HEK293 (cell line): Measurements from ENCODE around the gene OSBPL1A.

Source experiments
- MZF1 ChIP-seq: fragments of 450-650 bp; formaldehyde crosslinking; IDR thresholded peaks from 2 replicates; pipeline ENCODE4 v1.5.1; 2017; ENCODE audit warnings: missing biosample characterization, missing genetic modification characterization, borderline replicate concordance
- WT1 ChIP-seq: fragments of 450-650 bp; formaldehyde crosslinking; IDR thresholded peaks from 2 replicates; pipeline ENCODE4 v1.5.1; 2016; ENCODE audit warnings: missing biosample characterization, missing genetic modification characterization
- ZBTB17 ChIP-seq: fragments of 450-650 bp; formaldehyde crosslinking; IDR thresholded peaks from 2 replicates; pipeline ENCODE4 v1.5.1; 2016; ENCODE audit warnings: missing biosample characterization, missing genetic modification characterization
- ZFP69B ChIP-seq: fragments of 450-650 bp; formaldehyde crosslinking; IDR thresholded peaks from 2 replicates; pipeline ENCODE4 v1.5.1; 2016; ENCODE audit warnings: missing biosample characterization, missing genetic modification characterization
- ZNF24 ChIP-seq: fragments of 450-650 bp; formaldehyde crosslinking; IDR thresholded peaks from 2 replicates; pipeline ENCODE4 v1.5.1; 2016; ENCODE audit warnings: missing biosample characterization, missing genetic modification characterization
- ZNF274 ChIP-seq, 2 experiments: fragments of 200-500 bp in 1 of 2; fragments of 450-650 bp in 1 of 2; sonication (Bioruptor generic) in 1 of 2; formaldehyde crosslinking in 1 of 2; IDR thresholded peaks; 2 replicates each; pipeline versions ENCODE4 v1.5.1 to v1.6.1; 2014 to 2016; ENCODE audit warnings: borderline replicate concordance in 1 of 2, inconsistent platforms in 1 of 2, low read length in 1 of 2, missing biosample characterization in 1 of 2, missing genetic modification characterization in 1 of 2
- ZNF48 ChIP-seq: fragments of 450-650 bp; formaldehyde crosslinking; IDR thresholded peaks from 2 replicates; pipeline ENCODE4 v1.5.1; 2016; ENCODE audit warnings: missing biosample characterization, missing genetic modification characterization
- TF ChIP-seq, protein P1 (sequence below): fragments of 450-650 bp; formaldehyde crosslinking; IDR thresholded peaks from 2 replicates; pipeline ENCODE4 v1.5.1; 2016; ENCODE audit warnings: missing biosample characterization, missing genetic modification characterization, borderline replicate concordance
- TF ChIP-seq, protein P2 (sequence below): fragments of 450-650 bp; formaldehyde crosslinking; IDR thresholded peaks from 2 replicates; pipeline ENCODE4 v1.5.1; 2016; ENCODE audit warnings: missing biosample characterization, missing genetic modification characterization, low read depth
- TF ChIP-seq, protein P3 (sequence below): fragments of 450-650 bp; IDR thresholded peaks from 2 replicates; pipeline ENCODE4 v1.5.1; 2018; ENCODE audit warnings: missing biosample characterization, mild to moderate bottlenecking, missing genetic modification characterization
- TF ChIP-seq, protein P4 (sequence below): fragments of 450-650 bp; formaldehyde crosslinking; IDR thresholded peaks from 2 replicates; pipeline ENCODE4 v1.5.1; 2016; ENCODE audit warnings: missing biosample characterization, missing genetic modification characterization
- TF ChIP-seq, protein P5 (sequence below): fragments of 450-650 bp; formaldehyde crosslinking; IDR thresholded peaks from 2 replicates; pipeline ENCODE4 v1.5.1; 2016; ENCODE audit warnings: missing biosample characterization, missing genetic modification characterization
- TF ChIP-seq, protein P6 (sequence below): fragments of 450-650 bp; formaldehyde crosslinking; IDR thresholded peaks from 2 replicates; pipeline ENCODE4 v1.5.1; 2016; ENCODE audit warnings: missing biosample characterization, missing genetic modification characterization, low read depth
- TF ChIP-seq, protein P7 (sequence below): fragments of 450-650 bp; formaldehyde crosslinking; IDR thresholded peaks from 2 replicates; pipeline ENCODE4 v1.5.1; 2016; ENCODE audit warnings: missing biosample characterization, missing genetic modification characterization

DNA sequence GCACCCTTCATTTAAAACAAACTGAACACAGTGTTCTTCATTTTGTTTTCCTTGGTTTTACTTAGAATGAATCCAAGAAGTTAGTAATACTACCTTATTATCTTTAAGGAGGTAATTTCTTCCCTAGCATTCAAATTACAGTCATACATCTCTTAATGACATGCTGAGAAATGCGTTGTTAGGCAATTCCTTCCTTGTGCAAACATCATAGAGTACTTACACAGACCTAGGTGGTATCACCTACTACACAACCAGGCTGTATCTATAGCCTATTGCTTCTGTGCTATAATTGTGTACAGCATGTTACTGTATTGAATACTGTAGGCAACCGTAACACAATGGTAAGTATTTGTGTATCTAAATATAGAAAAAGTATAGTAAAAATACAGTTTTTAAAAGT, 267.1 kb downstream of the OSBPL1A start:
- TF ChIP-seq, protein P1, sequence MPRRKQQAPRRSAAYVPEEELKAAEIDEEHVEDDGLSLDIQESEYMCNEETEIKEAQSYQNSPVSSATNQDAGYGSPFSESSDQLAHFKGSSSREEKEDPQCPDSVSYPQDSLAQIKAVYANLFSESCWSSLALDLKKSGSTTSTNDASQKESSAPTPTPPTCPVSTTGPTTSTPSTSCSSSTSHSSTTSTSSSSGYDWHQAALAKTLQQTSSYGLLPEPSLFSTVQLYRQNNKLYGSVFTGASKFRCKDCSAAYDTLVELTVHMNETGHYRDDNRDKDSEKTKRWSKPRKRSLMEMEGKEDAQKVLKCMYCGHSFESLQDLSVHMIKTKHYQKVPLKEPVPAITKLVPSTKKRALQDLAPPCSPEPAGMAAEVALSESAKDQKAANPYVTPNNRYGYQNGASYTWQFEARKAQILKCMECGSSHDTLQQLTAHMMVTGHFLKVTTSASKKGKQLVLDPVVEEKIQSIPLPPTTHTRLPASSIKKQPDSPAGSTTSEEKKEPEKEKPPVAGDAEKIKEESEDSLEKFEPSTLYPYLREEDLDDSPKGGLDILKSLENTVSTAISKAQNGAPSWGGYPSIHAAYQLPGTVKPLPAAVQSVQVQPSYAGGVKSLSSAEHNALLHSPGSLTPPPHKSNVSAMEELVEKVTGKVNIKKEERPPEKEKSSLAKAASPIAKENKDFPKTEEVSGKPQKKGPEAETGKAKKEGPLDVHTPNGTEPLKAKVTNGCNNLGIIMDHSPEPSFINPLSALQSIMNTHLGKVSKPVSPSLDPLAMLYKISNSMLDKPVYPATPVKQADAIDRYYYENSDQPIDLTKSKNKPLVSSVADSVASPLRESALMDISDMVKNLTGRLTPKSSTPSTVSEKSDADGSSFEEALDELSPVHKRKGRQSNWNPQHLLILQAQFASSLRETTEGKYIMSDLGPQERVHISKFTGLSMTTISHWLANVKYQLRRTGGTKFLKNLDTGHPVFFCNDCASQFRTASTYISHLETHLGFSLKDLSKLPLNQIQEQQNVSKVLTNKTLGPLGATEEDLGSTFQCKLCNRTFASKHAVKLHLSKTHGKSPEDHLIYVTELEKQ = no peak
- TF ChIP-seq, protein P2, sequence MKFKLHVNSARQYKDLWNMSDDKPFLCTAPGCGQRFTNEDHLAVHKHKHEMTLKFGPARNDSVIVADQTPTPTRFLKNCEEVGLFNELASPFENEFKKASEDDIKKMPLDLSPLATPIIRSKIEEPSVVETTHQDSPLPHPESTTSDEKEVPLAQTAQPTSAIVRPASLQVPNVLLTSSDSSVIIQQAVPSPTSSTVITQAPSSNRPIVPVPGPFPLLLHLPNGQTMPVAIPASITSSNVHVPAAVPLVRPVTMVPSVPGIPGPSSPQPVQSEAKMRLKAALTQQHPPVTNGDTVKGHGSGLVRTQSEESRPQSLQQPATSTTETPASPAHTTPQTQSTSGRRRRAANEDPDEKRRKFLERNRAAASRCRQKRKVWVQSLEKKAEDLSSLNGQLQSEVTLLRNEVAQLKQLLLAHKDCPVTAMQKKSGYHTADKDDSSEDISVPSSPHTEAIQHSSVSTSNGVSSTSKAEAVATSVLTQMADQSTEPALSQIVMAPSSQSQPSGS = no peak
- TF ChIP-seq ZNF48 (no peak), MZF1 (no peak), ZNF24 (tag by site-specific recombination) (no peak), WT1 (no peak), ZNF274 (IDR thresholded peaks at IDR 0.05; ENCODE audit: low read length) (no peak), ZNF274 (tag by site-specific recombination; IDR thresholded peaks at IDR 0.05; ENCODE audit: borderline replicate concordance) (no peak), ZFP69B (tag by site-specific recombination) (no peak), ZBTB17 (no peak)
- TF ChIP-seq, protein P3, sequence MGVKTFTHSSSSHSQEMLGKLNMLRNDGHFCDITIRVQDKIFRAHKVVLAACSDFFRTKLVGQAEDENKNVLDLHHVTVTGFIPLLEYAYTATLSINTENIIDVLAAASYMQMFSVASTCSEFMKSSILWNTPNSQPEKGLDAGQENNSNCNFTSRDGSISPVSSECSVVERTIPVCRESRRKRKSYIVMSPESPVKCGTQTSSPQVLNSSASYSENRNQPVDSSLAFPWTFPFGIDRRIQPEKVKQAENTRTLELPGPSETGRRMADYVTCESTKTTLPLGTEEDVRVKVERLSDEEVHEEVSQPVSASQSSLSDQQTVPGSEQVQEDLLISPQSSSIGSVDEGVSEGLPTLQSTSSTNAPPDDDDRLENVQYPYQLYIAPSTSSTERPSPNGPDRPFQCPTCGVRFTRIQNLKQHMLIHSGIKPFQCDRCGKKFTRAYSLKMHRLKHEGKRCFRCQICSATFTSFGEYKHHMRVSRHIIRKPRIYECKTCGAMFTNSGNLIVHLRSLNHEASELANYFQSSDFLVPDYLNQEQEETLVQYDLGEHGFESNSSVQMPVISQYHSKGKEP = no peak
- TF ChIP-seq, protein P4, sequence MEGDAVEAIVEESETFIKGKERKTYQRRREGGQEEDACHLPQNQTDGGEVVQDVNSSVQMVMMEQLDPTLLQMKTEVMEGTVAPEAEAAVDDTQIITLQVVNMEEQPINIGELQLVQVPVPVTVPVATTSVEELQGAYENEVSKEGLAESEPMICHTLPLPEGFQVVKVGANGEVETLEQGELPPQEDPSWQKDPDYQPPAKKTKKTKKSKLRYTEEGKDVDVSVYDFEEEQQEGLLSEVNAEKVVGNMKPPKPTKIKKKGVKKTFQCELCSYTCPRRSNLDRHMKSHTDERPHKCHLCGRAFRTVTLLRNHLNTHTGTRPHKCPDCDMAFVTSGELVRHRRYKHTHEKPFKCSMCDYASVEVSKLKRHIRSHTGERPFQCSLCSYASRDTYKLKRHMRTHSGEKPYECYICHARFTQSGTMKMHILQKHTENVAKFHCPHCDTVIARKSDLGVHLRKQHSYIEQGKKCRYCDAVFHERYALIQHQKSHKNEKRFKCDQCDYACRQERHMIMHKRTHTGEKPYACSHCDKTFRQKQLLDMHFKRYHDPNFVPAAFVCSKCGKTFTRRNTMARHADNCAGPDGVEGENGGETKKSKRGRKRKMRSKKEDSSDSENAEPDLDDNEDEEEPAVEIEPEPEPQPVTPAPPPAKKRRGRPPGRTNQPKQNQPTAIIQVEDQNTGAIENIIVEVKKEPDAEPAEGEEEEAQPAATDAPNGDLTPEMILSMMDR (tag by site-specific recombination) = no peak
- TF ChIP-seq, protein P5, sequence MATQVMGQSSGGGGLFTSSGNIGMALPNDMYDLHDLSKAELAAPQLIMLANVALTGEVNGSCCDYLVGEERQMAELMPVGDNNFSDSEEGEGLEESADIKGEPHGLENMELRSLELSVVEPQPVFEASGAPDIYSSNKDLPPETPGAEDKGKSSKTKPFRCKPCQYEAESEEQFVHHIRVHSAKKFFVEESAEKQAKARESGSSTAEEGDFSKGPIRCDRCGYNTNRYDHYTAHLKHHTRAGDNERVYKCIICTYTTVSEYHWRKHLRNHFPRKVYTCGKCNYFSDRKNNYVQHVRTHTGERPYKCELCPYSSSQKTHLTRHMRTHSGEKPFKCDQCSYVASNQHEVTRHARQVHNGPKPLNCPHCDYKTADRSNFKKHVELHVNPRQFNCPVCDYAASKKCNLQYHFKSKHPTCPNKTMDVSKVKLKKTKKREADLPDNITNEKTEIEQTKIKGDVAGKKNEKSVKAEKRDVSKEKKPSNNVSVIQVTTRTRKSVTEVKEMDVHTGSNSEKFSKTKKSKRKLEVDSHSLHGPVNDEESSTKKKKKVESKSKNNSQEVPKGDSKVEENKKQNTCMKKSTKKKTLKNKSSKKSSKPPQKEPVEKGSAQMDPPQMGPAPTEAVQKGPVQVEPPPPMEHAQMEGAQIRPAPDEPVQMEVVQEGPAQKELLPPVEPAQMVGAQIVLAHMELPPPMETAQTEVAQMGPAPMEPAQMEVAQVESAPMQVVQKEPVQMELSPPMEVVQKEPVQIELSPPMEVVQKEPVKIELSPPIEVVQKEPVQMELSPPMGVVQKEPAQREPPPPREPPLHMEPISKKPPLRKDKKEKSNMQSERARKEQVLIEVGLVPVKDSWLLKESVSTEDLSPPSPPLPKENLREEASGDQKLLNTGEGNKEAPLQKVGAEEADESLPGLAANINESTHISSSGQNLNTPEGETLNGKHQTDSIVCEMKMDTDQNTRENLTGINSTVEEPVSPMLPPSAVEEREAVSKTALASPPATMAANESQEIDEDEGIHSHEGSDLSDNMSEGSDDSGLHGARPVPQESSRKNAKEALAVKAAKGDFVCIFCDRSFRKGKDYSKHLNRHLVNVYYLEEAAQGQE = no peak
- TF ChIP-seq, protein P6, sequence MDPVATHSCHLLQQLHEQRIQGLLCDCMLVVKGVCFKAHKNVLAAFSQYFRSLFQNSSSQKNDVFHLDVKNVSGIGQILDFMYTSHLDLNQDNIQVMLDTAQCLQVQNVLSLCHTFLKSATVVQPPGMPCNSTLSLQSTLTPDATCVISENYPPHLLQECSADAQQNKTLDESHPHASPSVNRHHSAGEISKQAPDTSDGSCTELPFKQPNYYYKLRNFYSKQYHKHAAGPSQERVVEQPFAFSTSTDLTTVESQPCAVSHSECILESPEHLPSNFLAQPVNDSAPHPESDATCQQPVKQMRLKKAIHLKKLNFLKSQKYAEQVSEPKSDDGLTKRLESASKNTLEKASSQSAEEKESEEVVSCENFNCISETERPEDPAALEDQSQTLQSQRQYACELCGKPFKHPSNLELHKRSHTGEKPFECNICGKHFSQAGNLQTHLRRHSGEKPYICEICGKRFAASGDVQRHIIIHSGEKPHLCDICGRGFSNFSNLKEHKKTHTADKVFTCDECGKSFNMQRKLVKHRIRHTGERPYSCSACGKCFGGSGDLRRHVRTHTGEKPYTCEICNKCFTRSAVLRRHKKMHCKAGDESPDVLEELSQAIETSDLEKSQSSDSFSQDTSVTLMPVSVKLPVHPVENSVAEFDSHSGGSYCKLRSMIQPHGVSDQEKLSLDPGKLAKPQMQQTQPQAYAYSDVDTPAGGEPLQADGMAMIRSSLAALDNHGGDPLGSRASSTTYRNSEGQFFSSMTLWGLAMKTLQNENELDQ (tag by site-specific recombination) = no peak
- TF ChIP-seq, protein P7, sequence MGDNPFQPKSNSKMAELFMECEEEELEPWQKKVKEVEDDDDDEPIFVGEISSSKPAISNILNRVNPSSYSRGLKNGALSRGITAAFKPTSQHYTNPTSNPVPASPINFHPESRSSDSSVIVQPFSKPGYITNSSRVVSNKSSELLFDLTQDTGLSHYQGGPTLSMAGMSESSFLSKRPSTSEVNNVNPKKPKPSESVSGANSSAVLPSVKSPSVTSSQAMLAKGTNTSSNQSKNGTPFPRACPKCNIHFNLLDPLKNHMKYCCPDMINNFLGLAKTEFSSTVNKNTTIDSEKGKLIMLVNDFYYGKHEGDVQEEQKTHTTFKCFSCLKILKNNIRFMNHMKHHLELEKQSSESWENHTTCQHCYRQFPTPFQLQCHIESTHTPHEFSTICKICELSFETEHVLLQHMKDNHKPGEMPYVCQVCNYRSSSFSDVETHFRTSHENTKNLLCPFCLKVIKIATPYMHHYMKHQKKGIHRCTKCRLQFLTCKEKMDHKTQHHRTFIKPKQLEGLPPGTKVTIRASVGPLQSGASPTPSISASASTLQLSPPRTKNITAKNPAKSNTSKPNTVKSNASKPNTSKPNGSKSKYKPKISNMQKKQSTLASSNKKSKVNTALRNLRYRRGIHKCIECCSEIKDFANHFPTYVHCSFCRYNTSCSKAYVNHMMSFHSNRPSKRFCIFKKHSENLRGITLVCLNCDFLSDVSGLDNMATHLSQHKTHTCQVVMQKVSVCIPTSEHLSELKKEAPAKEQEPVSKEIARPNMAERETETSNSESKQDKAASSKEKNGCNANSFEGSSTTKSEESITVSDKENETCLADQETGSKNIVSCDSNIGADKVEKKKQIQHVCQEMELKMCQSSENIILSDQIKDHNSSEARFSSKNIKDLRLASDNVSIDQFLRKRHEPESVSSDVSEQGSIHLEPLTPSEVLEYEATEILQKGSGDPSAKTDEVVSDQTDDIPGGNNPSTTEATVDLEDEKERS (tag by site-specific recombination) = no peak
